GM21529 (cell line): Measurements from ENCODE around the gene PCSK7.
A peak's percentile ranks its signal among the peaks of the same experiment; 100 is the strongest.

Experiments used
- ATAC-seq: cut with Tn5 transposase; IDR thresholded peaks from one replicate; pipeline ENCODE4 v1.9.1; 2021; ENCODE audit not compliant: unreplicated experiment

The PCSK7 gene

DNA sequence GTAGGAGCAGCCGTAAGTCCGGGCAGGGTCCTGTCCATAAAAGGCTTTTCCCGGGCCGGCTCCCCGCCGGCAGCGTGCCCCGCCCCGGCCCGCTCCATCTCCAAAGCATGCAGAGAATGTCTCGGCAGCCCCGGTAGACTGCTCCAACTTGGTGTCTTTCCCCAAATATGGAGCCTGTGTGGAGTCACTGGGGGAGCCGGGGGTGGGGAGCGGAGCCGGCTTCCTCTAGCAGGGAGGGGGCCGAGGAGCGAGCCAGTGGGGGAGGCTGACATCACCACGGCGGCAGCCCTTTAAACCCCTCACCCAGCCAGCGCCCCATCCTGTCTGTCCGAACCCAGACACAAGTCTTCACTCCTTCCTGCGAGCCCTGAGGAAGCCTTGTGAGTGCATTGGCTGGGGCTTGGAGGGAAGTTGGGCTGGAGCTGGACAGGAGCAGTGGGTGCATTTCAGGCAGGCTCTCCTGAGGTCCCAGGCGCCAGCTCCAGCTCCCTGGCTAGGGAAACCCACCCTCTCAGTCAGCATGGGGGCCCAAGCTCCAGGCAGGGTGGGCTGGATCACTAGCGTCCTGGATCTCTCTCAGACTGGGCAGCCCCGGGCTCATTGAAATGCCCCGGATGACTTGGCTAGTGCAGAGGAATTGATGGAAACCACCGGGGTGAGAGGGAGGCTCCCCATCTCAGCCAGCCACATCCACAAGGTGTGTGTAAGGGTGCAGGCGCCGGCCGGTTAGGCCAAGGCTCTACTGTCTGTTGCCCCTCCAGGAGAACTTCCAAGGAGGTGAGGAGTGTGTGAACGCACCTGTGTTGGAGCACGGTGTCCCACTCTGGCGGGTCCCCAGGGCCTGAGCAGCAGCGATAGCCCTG lies 32.6 kb downstream of the PCSK7 start, which contains the start of gene TAGLN:
Gene TAGLN, plus strand, starts transcription at position 318 of the 863 bp plus-strand sequence. CDS start 3,644 bp downstream, outside the sequence.
- ATAC-seq = no peak

DNA sequence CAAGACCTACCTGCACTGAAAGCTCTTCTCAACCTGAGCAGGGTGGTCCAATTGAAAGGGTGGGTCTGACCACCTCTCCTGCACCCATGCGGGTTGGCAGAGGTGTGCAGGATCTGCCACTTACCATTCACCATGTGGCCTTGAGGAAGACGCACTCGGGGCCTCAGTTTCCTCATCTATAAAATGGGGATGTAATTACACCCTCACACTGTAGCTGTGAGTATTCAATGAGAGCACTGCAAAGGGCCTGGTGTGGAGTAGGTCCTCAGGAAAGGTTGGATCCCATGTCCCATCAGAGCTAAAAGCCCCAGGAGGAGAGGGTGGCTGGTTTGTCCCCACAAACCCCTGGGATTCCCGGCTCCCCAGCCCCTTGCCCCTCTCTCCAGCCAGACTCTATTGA lies 33.3 kb downstream of the PCSK7 start:
- ATAC-seq = no peak

- no peak for ATAC-seq
These were observed 34.1 kb downstream of the PCSK7 start for GRCh38 chr11:117197516-117198456.

- no peak for ATAC-seq
These were observed 34.9 kb downstream of the PCSK7 start for GRCh38 chr11:117197006-117197405.

GRCh38 chr11:117195761-117196160 lies 36.1 kb downstream of the PCSK7 start:
- ATAC-seq = no peak

- ATAC-seq = no peak
These were observed 36.6 kb downstream of the PCSK7 start for GRCh38 chr11:117195258-117195657.

- ATAC-seq = no peak
These were observed 37.6 kb downstream of the PCSK7 start for GRCh38 chr11:117194267-117194666.

DNA sequence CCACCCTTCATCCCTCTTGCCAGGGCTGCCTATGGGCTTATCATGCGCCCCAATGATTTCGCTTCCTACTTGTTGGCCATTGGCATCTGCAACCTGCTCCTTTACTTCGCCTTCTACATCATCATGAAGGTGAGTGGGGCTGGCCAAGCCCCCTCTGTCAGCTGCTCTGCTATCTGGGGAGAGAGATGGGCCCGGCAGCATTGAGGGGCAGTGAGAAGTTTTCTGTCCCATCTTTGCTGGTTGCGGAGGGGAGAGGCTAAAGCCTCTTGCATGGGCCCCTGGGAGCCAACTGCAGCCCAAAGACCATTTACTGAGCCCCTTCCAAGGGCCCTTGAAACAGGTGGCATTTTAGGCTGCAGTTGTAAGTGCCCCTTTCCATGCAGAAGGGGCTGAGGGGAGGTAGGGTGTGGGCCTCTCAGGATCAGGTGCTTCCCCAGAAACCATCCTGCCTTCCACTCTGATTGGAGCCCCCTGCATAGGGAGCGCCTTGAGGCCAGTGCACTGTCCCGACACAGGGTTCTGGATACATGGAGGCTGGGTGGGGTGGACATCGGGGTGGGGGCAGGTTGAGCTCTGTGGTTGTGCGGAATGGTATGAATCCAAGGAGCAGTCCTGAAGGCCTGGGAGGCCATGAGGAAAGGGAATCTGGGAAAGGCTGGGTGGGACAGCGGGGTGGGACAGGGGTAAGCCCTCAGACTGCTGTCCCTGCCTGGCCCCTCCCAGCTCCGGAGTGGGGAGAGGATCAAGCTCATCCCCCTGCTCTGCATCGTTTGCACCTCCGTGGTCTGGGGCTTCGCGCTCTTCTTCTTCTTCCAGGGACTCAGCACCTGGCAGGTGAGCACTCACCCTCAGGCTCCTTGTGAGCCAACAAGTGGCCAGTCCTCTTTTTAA lies 38.5 kb downstream of the PCSK7 start:
- ATAC-seq = no peak

DNA sequence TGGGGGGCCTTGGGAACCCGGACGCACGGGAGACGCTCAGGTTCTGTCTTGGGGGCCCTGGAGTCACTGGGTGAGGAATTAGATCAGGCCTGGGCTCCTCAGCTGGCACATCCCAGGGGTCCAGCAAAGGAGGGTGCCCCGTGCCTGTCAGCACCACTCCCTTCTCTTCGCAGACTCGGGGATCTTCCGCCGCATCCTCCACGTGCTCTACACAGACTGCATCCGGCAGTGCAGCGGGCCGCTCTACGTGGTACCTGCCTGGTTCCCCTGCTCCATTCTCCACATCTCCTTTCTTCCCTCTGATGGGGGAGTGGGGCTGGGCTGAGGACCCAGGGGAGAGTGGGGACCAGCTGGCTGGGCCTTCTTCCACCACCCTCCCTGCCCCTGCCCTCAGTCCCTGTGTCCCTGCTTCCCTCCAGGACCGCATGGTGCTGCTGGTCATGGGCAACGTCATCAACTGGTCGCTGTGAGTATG lies 39.4 kb downstream of the PCSK7 start:
- no peak for ATAC-seq

DNA sequence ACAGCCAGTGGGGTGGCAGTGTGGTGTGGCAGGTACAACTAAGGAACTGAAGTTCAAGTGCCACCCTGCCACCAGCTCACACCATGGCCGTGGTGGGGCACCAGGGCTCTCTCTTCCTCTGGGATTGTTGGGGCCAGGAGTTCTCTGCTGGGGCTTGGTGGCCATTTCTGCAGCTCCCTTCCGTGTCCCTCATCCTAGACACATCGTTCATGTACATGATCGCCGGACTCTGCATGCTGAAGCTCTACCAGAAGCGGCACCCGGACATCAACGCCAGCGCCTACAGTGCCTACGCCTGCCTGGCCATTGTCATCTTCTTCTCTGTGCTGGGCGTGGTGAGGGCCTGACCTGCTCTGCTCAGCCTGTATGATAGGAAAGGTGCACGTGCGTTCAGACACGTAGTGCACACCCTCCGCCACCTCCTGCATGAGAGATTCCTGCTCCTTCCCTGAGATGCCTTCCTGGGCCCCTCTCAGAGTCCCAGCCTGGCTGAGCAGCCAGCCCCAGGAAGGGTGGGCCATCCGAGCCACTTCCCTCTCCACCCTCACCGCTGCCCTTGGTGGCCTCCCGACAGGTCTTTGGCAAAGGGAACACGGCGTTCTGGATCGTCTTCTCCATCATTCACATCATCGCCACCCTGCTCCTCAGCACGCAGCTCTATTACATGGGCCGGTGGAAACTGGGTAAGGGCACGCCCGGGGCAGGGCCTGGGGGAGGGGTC lies 40.0 kb downstream of the PCSK7 start:
- ATAC-seq = no peak

DNA sequence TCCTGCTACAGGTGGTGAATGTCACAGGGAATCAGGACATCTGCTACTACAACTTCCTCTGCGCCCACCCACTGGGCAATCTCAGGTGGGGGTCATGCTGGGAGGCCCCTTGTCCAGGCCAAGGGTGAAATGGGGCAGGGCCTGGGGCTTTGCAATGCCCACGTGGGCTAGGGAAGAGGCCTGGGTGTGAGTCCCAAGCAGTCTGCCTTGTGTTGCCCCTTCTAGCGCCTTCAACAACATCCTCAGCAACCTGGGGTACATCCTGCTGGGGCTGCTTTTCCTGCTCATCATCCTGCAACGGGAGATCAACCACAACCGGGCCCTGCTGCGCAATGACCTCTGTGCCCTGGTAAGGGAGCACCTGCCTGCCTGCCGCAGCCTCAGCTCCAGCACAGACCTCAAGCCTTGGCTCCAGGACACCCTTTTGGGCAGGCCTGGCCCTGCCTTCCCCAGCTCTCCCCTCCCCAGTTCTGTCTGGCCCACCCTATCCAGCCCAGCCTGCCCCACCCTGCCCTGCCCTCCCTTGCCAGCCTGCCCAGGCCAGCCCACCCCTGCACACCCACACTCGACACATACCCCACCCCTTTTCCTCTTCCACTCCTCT lies 41.8 kb downstream of the PCSK7 start:
- ATAC-seq = no peak

DNA sequence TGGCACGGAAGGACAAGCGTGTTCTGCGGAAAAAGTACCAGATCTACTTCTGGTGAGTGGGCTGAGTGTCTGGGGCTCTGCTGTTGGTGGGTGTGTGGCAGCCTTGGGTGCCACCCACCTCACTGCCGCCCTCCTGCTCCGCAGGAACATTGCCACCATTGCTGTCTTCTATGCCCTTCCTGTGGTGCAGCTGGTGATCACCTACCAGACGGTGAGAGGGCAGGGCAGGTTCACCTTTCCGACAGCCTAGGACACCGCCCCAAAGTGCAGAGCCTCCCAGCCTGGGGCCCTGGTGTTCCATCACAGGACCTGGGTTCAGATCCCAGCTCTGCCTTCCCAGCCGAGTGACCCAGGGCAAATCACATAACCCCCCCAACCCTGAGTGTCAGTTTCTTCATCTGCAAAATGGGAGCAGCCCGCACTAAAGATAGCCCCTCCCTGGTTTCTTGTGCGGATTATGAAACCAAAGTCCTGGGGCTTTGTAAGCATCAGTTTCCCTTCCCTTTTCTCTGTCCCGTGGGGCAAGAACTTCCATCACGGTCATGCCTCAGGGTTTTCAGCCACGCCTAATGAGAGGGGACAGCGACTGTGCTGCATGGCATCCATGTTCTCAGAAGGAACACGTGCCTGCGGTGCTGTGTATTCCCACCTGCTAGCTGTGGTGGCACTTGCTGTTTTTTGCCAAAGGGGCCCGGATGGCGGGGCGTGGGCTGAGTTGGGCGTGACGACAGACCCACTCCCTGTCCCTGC lies 42.5 kb downstream of the PCSK7 start:
- ATAC-seq = peak; percentile 80

DNA sequence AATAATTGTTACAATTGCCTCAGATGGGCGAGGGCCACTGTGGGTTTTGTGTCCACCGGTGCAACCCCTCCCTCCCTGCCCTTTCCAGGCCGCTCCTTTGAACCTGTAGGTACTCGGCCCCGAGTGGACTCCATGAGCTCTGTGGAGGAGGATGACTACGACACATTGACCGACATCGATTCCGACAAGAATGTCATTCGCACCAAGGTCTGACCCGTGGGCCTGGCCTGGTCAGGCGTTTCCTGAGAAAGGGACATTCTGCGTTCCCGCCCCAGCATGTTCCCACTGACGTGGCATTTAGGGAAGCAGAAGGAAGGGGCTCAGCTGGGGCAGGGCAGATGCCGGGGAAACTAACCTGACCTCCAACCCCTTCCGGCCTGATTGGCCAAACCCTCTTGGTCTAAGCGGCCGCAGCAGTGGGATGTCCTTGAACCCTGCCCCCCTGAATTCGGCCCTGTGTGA lies 43.2 kb downstream of the PCSK7 start:
- ATAC-seq = no peak

- no peak for ATAC-seq
These were observed 43.9 kb downstream of the PCSK7 start for GRCh38 chr11:117187799-117188481.

DNA sequence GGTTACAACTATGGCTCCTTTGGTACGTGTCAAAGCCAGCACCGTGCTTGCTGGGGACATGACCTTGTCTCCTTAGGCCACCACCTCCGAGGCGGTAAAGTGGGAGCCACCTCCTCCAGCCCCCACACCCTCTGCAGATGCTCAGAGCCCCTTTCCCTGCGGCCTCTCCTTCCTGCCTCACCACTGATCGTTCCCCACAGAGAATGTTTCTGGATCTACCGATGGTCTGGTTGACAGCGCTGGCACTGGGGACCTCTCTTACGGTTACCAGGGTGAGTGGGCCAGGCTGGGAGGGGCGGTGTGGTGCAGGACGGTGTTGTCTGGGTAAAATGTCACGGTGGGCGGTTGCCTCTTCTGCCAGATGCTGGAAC lies 44.5 kb downstream of the PCSK7 start:
- no peak for ATAC-seq

DNA sequence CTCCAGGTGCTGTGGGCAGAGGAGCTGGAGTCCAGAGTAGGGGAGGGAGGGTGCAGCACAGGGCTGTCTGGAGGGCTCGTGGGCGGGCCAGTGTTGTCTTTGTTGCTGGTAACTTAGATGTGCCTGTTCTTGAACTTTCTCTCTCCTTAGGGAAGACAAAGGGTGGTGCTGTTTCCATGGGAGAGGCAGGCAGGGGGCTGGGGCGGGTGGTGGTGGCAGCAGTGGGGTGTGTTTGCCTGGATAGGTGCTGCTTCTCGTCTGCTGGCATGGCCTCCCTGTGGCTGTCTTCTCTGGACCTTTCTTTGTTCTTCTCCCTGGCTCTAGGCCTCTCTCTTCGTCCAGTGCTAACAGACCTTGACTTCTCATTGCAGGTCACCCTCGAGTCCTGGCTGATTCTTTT lies 44.9 kb downstream of the PCSK7 start:
- no peak for ATAC-seq

- no peak for ATAC-seq
These were observed 45.5 kb downstream of the PCSK7 start for GRCh38 chr11:117186431-117186761.

DNA sequence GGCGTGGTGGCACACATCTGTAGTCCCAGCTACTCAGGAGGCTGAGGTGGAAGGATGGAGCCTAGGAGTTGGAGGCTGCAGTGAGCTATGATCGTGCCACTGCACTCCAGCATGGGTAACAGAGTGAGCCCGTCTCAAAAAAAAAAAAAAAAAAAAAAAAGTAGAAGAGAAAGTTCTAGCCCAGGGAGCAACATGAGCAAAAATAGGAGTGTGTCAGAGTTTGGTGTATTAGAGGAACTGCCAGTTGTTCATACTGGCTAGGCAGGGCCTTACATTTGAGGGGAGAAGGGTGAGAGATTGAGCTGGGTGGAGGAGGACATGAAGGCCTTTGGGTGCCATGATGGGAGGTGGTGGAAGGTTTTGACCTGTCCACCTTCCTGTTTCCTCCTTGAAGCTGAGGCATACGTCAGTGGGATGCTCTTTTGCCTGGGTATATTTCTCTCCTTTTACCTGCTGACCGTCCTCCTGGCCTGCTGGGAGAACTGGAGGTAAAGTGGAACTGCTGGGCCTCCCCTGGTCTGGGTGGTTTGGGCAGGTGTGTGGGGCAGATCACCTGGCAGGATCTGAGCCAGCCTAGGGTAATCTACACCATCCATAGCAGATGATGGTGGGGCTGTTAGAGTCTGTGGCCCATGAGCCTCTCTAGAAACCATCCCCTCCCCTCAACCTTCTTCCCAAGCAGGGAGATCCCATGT lies 46.0 kb downstream of the PCSK7 start:
- no peak for ATAC-seq
